Fibroblast of skin of left biceps (primary cell): ENCODE measurements around the gene OSCP1.

ENCODE experiments used
- DNase-seq, 2 experiments: peaks; one replicate each; pipeline ENCODE4 v3.0.0-alpha.2; 2013; ENCODE audit warnings: low read depth in 2 of 2

OSCP1 gene

DNA sequence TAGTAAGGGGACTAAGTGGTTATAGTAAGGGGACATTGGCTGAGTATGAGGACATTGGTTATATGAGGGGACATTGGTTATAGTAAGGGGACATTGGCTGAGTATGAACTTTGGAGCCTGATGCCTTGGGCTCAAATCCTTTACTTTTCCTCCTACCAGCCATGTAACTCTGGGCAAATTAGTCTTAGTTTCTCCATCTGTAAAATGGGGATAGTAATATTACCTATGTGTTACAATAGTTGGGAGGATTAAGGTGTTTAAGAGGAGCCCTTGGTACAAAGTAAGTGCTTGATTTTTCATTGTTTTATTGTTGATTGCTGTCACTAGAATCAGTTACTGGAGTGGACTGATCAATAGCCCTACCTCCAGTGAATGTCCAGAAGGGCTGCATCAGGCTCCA lies 2.8 kb downstream of the OSCP1 start:
- DNase-seq: no peak

DNA sequence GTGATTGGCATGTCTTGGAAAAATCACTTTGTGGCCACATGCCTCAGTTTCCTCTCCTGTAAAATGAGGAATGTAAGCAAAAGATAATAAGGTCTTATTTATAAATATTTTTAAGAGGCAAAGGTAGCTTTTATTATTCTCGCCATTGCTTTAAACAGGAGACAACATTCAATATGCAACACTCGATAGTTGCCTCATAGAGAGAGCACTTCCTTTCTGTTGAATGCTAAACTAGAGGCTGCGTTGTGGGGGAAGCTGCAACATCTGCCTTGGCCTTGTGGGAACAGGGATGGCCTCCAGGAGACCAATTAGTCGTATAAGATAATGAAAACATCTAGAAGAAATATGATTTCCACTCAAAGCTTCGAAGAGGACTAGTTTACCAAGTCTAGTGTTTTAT lies 3.5 kb downstream of the OSCP1 start:
- no peak for DNase-seq

DNA sequence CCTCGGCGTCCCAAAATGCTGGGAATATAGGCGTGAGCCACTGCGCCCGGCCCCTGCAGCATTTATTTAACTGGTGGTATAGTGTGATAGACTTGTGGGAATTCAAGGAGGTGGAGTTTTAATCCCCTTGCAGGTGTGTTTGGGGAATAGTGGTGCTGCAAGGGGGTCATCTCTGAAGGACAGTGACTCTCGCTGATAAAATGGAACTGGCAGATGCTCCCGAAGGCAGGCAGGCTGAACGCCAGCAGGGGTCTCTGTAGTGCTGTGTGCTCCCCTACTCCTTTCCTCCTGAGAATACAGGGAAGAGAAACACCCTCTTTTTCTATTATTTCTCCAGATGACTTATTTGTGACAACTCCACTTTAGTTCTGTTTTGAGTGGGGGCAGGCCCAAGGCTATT lies 4.0 kb downstream of the OSCP1 start:
- DNase-seq: no peak

DNA sequence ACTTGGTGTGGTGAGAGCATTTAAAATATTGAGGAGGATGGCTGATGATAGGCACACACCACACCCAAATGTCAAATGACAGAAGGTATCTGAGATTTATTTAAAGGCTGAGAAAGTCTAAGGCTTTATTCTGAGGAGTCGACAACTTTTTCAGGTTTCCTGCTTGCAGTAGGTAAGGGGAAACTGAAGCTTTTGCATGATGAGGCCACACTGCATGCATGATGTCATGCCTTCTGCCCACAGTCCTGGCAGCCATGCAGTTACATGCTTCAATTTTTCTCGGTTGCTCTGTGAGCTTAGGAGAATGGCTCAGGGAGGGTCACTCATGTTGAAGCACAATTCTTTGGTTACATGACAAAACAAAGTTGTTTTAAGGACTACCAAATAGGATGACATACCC lies 7.0 kb downstream of the OSCP1 start:
- no peak for DNase-seq

DNA sequence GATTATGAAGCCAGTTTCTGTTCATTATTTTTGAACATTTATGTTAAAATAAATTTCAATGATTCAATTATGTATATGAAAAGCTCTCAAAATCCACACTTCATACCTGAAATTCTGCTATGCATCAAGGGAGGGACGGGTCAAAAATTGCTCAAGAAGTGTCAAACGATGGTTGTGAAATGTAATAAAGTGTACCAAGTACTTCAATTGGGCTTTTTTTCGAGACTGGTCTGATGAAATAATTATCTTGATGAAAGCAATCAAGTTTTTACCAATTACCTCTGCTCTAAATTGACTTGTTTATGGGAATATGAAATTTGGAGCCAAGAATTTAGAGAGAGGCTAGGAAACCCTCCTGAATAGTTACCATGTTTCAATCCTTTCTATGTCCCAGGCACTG lies 7.9 kb downstream of the OSCP1 start:
- no peak for DNase-seq

DNA sequence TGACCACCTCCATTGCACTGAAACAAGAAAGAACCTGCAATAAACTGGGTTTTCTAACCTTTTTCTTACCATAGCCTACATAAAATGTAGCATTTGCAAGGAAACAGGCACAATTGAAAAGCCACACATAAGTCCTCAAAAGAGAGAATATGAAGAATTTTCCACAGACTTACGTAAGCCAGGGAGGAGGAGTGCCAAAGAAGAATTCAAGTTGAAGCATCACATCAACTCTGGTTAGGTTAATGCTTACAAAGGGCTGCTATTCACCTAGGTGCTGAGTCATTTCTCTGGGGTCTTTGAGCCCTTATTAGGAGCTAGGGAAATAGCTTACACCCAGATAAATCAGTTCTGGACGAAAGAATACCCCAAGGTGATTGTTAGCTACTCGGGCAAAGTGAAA lies 9.6 kb downstream of the OSCP1 start:
- DNase-seq: no peak

DNA sequence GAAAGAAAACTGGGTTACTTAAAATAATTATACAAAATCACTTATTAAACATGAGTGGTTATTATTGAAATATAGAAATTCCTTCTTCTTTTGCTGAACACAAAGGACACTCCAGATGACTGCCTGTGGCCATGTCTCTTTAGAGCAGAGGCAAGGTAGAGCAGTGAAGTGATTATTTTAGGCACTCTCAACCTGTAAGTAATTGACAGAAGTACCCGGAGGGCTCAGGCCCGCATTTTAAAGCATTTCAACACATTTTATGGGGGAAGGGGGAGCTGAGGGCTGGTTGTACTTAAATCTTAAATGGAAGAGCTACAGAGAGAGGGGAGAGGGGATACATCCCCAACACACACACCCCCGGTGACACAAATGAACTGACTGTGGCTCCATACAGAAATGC lies 10.2 kb downstream of the OSCP1 start:
- DNase-seq: no peak

GRCh38 chr1:36438715-36439114 lies 11.5 kb downstream of the OSCP1 start:
- DNase-seq: no peak

- no peak for DNase-seq
Observed at GRCh38 chr1:36436821-36437220, 13.4 kb downstream of the OSCP1 start.

- no peak for DNase-seq
Observed at GRCh38 chr1:36433102-36433501, 17.1 kb downstream of the OSCP1 start.

- DNase-seq: no peak
Observed at GRCh38 chr1:36432616-36433015, 17.6 kb downstream of the OSCP1 start.

GRCh38 chr1:36425791-36426190 lies 24.5 kb downstream of the OSCP1 start:
- no peak for DNase-seq

GRCh38 chr1:36421649-36422048 lies 28.6 kb downstream of the OSCP1 start:
- no peak for DNase-seq

DNA sequence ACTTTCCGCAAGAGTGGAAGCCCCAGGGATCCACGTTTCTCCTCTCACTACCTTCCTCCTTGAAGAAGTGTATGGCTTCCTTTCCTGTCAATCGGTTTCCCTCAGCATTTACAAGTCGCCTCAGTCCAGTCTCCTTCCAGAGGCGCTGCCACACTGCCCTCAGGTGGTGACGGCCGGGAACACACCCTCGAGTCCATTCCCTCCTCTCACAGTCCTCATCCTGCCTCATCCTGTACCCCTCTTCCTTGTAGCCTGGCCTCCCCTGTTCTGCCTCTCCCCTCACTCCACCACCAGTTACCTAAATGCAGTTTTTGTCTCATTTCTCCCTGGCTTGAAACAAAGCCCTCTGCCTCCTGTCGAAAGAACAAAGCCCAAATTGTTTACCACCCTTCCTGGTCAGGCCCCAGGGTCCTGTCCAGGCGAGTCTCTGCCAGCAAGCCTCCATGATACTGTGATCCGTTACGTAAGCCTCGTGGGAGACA lies 29.4 kb downstream of the OSCP1 start:
- DNase-seq: peak; percentile 38

GRCh38 chr1:36420409-36420808 lies 29.8 kb downstream of the OSCP1 start:
- DNase-seq: no peak

- no peak for DNase-seq
Observed at GRCh38 chr1:36419569-36419968, 30.7 kb downstream of the OSCP1 start.

- DNase-seq: no peak
Observed at GRCh38 chr1:36419140-36419539, 31.1 kb downstream of the OSCP1 start.

DNA sequence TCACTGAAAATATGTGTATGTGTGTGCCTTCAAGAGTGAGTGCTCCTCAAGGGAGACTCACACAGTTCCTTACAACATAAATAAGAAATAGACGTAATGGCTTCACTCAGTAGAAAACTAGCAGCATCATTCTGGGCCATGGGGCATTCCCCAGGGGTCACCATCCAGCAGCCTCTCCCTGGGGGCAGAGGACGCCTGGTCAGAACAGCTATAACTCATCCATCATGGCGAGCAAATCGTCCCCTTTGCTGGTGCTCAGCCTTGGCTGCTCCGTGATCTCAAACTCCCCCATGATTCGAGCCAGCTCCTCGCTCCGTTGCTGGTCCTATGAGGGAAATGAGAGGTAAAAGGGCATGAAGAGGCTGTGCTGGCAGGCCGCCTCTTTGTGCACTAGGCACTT lies 32.3 kb downstream of the OSCP1 start:
- no peak for DNase-seq

DNA sequence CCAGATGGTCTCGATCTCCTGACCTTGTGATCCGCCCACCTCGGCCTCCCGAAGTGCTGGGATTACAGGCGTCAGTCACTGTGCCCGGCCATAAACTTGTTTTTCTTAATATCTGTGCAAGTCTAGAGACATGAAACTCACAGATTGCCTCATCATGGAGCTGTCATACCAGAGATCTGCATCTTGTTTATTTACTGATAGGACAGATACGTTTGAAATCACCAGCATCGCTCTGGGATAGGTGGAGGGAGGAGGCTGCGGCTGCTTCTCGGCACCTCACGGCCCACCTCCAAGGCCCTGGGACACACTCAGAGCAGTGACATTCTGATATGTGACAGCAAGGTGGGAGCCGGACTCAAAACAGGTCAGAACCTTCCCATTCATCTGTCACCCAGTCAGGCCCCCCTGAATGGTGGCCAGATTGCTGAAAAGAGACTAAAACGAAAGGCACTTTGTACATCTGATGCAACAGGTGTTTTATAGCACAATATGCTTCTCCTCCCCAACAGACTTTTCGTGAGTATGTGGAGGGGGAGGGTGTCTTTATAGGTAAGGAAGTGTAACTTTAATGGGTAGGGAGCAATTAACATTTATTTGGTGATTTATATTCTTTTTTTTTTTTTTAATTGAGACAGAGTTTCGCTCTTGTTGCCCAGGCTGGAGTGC lies 34.5 kb downstream of the OSCP1 start:
- no peak for DNase-seq

- DNase-seq: no peak
Observed at GRCh38 chr1:36414384-36414783, 35.9 kb downstream of the OSCP1 start.

GRCh38 chr1:36411674-36412648 lies 38.3 kb downstream of the OSCP1 start:
- no peak for DNase-seq

DNA sequence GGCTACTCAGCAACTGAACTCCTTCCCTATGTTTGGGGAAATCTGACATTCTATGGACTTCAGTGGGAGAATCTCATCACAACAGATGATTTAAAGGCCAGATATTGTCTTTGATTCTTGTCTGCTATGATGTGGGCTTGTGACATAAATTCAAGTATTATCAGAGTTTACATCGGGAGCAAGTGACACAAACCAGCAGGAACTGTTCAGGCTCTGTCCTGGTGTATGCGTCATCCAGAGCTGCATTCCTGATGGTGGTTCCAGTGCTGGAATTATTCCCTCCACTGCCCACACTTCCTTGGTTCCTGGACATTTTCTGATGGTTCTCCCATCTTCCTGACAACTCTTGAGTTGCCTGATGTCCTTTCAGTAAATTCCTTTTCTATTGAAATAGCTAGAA lies 41.8 kb downstream of the OSCP1 start:
- no peak for DNase-seq

GRCh38 chr1:36406440-36406839 lies 43.8 kb downstream of the OSCP1 start:
- no peak for DNase-seq
